ENCODE results near the gene STRA6.

Gene STRA6

GRCh38 chr15:74129586-74130154, 72.9 kb downstream of the STRA6 start:
- no peak for DNase-seq (ENCODE audit: low read depth)
- no peak for TF ChIP-seq CTCF (IDR thresholded peaks at IDR 0.05; ENCODE audit: insufficient read depth, low read depth, low read length, missing control alignments)
- no peak overlapping the region for H3K4me3 ChIP-seq (ENCODE audit: low read depth, low read length)

Data from GM12865 (cell line).